HepG2 (cell line): ENCODE results near the gene PPM1K.
"Not testable (repeated sequence)": the region's sequence is repeated elsewhere in the genome, so short reads cannot be mapped to it uniquely, and the experiment has no call there.

Source experiments
- ADNP ChIP-seq: sonication (generic); formaldehyde crosslinking; IDR thresholded peaks from 2 replicates; pipeline ENCODE4 v1.4.0; 2020; ENCODE audit warnings: missing genetic modification reagents
- ZNF280D ChIP-seq: sonication (generic); formaldehyde crosslinking; IDR thresholded peaks from 2 replicates; pipeline ENCODE4 v1.5.1; 2020; ENCODE audit warnings: mild to moderate bottlenecking, missing genetic modification reagents

DNA sequence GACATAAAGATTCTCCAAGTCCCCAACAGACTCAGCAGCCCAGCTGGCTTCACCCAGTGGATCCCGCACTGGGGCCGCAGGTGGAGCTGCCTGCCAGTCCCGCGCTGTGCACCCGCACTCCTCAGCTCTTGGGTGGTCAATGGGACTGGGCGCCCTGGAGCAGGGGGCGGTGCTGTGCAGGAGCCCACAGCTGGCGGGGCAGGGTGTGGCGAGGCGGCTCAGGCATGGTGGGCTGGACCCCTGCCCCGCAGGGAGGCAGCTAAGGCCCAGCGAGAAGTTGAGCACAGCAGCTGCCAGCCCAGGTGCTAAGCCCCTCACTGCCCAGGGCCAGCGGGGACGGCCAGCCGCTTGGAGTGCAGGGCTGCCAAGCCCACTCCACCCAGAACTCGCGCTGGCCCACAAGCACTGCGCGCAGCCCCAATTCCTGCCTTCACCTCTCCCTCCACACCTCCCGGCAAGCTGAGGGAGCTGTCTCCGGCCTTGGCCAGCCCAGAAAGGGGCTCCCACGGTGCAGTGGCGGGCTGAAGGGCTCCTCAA is 28.8 kb upstream of the PPM1K start:
- TF ChIP-seq ZNF280D, ADNP (CRISPR knock-in tag): not testable (repeated sequence)
